ENCODE results near the gene ADGRD1.

Gene ADGRD1

GRCh38 chr12:131041968-131042833 lies 88.5 kb downstream of the ADGRD1 start:
- DNase-seq (ENCODE audit: low read depth in 2 of 2): no peak

- DNase-seq (ENCODE audit: low read depth in 2 of 2): no peak
Observed at GRCh38 chr12:131042834-131043245, 89.1 kb downstream of the ADGRD1 start.

GRCh38 chr12:131043401-131043871 lies 89.7 kb downstream of the ADGRD1 start:
- DNase-seq (ENCODE audit: low read depth in 2 of 2): no peak

- no peak for DNase-seq (ENCODE audit: low read depth in 2 of 2)
Observed at GRCh38 chr12:131044136-131044535, 90.4 kb downstream of the ADGRD1 start.

- DNase-seq (ENCODE audit: low read depth in 2 of 2): no peak
Observed at GRCh38 chr12:131044760-131045381, 91.2 kb downstream of the ADGRD1 start.

- no peak for DNase-seq (ENCODE audit: low read depth in 2 of 2)
Observed at GRCh38 chr12:131045705-131046460, 92.2 kb downstream of the ADGRD1 start.

GRCh38 chr12:131046813-131047788 lies 93.4 kb downstream of the ADGRD1 start:
- no peak for DNase-seq (ENCODE audit: low read depth in 2 of 2)

- DNase-seq (ENCODE audit: low read depth in 2 of 2): no peak
Observed at GRCh38 chr12:131047789-131048610, 94.3 kb downstream of the ADGRD1 start.

- no peak for DNase-seq (ENCODE audit: low read depth in 2 of 2)
Observed at GRCh38 chr12:131048611-131048990, 94.9 kb downstream of the ADGRD1 start.

GRCh38 chr12:131049002-131049401 lies 95.3 kb downstream of the ADGRD1 start:
- DNase-seq (ENCODE audit: low read depth in 2 of 2): no peak

GRCh38 chr12:131049549-131050339 lies 96.0 kb downstream of the ADGRD1 start:
- DNase-seq (ENCODE audit: low read depth in 2 of 2): no peak

- DNase-seq (ENCODE audit: low read depth in 2 of 2): no peak
Observed at GRCh38 chr12:131050463-131051154, 96.9 kb downstream of the ADGRD1 start.

- DNase-seq (ENCODE audit: low read depth in 2 of 2): no peak
Observed at GRCh38 chr12:131051155-131051473, 97.4 kb downstream of the ADGRD1 start.

- no peak for DNase-seq (ENCODE audit: low read depth in 2 of 2)
Observed at GRCh38 chr12:131052063-131052781, 98.5 kb downstream of the ADGRD1 start.

GRCh38 chr12:131052929-131053328 lies 99.2 kb downstream of the ADGRD1 start:
- DNase-seq (ENCODE audit: low read depth in 2 of 2): no peak

GRCh38 chr12:131053567-131053966 lies 99.9 kb downstream of the ADGRD1 start:
- DNase-seq (ENCODE audit: low read depth in 2 of 2): no peak

GRCh38 chr12:131054345-131055092 lies 100.8 kb downstream of the ADGRD1 start:
- DNase-seq (ENCODE audit: low read depth in 2 of 2): no peak

GRCh38 chr12:131055093-131055465 lies 101.4 kb downstream of the ADGRD1 start:
- no peak for DNase-seq (ENCODE audit: low read depth in 2 of 2)
